ENCODE results near the gene MAGI3.

The MAGI3 gene

DNA sequence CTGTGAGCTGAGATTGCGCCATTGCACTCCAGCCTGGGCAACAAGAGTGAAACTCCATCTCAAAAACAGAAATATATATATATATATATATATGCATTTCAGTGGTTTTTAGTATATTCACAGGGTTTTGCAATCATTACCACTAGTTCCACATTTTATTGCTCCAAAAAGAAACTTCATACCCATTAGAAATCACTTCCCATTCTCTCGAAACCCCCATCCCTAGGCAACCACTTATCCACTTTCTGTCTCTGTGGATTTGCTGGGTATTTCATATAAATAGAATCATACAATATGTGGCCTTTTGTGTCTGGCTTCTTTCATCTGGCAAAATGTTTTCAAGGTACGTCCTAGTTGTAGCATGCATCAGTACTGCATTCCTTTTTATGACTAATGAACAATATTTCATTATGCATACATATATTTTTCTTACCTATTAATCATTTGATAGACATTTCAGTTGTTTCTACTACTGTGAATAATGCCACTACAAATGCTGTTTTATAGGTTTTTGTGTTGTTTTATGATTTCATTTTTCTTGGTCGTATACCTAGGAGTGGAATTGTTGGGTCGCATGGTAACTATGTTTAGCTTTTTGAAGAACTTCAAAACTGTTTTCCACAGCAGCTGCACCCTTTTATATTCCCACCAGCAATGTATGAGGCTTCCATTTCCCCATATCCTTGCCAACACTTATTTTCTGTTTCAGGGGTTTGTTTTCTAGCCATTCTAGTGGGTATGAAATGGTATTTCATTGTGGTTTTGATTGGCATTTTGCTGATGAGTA lies 273.0 kb downstream of the MAGI3 start:
- TF ChIP-seq POLR2AphosphoS5 (IDR thresholded peaks at IDR 0.05; ENCODE audit: low read depth, low read length) (no peak), FOXP2 (optimal IDR thresholded peaks at IDR 0.05; ENCODE audit: borderline replicate concordance, extremely low read depth, extremely low read length, insufficient read depth) (no peak), SIN3A (IDR thresholded peaks at IDR 0.05; ENCODE audit: borderline replicate concordance, insufficient read depth, low read length) (no peak), TAF1 (IDR thresholded peaks at IDR 0.05; ENCODE audit: borderline replicate concordance, insufficient read depth, low read length) (no peak)
- TF ChIP-seq, protein P1, sequence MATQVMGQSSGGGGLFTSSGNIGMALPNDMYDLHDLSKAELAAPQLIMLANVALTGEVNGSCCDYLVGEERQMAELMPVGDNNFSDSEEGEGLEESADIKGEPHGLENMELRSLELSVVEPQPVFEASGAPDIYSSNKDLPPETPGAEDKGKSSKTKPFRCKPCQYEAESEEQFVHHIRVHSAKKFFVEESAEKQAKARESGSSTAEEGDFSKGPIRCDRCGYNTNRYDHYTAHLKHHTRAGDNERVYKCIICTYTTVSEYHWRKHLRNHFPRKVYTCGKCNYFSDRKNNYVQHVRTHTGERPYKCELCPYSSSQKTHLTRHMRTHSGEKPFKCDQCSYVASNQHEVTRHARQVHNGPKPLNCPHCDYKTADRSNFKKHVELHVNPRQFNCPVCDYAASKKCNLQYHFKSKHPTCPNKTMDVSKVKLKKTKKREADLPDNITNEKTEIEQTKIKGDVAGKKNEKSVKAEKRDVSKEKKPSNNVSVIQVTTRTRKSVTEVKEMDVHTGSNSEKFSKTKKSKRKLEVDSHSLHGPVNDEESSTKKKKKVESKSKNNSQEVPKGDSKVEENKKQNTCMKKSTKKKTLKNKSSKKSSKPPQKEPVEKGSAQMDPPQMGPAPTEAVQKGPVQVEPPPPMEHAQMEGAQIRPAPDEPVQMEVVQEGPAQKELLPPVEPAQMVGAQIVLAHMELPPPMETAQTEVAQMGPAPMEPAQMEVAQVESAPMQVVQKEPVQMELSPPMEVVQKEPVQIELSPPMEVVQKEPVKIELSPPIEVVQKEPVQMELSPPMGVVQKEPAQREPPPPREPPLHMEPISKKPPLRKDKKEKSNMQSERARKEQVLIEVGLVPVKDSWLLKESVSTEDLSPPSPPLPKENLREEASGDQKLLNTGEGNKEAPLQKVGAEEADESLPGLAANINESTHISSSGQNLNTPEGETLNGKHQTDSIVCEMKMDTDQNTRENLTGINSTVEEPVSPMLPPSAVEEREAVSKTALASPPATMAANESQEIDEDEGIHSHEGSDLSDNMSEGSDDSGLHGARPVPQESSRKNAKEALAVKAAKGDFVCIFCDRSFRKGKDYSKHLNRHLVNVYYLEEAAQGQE (IDR thresholded peaks at IDR 0.05; ENCODE audit: insufficient read depth in 1 of 2, low read depth in 2 of 2, low read length in 2 of 2), result no peak

DNA sequence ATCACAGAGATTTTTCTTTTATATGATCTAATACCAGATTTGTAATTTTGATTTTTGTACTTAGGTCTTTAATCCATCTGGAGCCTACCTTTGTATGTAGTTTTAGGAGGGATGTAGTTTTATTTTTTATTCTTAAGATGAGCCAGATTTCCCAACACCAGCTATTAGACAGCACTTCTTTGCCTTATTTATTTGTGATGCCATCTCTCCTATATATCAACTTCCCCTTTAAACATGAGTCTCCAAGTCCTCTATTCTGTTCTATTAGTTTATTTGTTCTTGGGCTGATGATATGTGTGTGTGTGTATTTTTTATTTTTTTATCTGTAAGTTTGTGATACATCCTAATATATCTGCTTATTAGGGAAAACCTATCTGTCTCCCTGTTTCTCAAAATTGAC lies 274.8 kb downstream of the MAGI3 start:
- TF ChIP-seq, protein P1 (IDR thresholded peaks at IDR 0.05; ENCODE audit: insufficient read depth in 1 of 2, low read depth in 2 of 2, low read length in 2 of 2), result no peak
- TF ChIP-seq FOXP2 (optimal IDR thresholded peaks at IDR 0.05; ENCODE audit: borderline replicate concordance, extremely low read depth, extremely low read length, insufficient read depth) (no peak), TAF1 (IDR thresholded peaks at IDR 0.05; ENCODE audit: borderline replicate concordance, insufficient read depth, low read length) (no peak), POLR2AphosphoS5 (IDR thresholded peaks at IDR 0.05; ENCODE audit: low read depth, low read length) (no peak), SIN3A (IDR thresholded peaks at IDR 0.05; ENCODE audit: borderline replicate concordance, insufficient read depth, low read length) (no peak)

DNA sequence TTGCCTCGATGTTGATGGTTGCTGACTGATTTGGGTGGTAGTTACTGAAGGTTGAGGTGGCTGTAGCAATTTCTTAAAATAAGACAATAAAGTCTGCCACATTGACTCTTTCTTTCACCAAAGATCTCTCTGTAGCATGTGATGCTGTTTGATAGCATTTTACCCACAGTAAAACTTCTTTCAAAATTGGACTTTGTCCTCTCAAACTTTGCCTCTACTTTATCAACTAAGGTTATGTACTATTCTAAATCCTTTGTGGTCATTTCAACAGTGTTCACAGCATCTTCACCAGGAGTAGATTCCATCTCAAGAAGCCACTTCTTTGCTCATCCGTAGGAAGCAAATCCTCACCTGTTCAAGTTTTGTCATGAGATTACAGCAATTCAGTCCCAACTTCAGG lies 275.8 kb downstream of the MAGI3 start:
- TF ChIP-seq SIN3A (IDR thresholded peaks at IDR 0.05; ENCODE audit: borderline replicate concordance, insufficient read depth, low read length), result no peak
- TF ChIP-seq, protein P1 (IDR thresholded peaks at IDR 0.05; ENCODE audit: insufficient read depth in 1 of 2, low read depth in 2 of 2, low read length in 2 of 2), result no peak
- TF ChIP-seq TAF1 (IDR thresholded peaks at IDR 0.05; ENCODE audit: borderline replicate concordance, insufficient read depth, low read length), result no peak
- no peak for TF ChIP-seq POLR2AphosphoS5 (IDR thresholded peaks at IDR 0.05; ENCODE audit: low read depth, low read length)
- TF ChIP-seq FOXP2 (optimal IDR thresholded peaks at IDR 0.05; ENCODE audit: borderline replicate concordance, extremely low read depth, extremely low read length, insufficient read depth), result no peak

DNA sequence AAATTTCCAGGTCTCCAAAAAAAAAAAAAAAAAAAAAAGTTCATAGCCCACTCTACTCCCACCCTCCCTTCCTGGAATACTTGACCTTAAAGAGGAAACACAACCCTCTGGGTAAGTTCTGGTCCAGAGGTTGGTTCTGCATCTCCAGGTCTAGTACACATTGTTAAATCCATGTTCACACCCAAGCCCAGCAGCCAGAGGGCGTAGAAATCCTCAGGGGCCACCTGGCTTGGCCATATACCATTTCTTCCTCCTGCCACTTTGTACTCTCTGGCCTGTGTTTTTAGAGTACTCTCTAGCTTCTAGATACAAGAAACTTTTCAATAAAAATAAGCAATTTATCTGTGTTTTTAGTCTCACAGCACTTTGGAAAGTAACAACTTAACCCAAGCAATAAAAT lies 279.7 kb downstream of the MAGI3 start:
- TF ChIP-seq POLR2AphosphoS5 (IDR thresholded peaks at IDR 0.05; ENCODE audit: low read depth, low read length) (no peak), SIN3A (IDR thresholded peaks at IDR 0.05; ENCODE audit: borderline replicate concordance, insufficient read depth, low read length) (no peak), FOXP2 (optimal IDR thresholded peaks at IDR 0.05; ENCODE audit: borderline replicate concordance, extremely low read depth, extremely low read length, insufficient read depth) (no peak), TAF1 (IDR thresholded peaks at IDR 0.05; ENCODE audit: borderline replicate concordance, insufficient read depth, low read length) (no peak)
- TF ChIP-seq, protein P1 (IDR thresholded peaks at IDR 0.05; ENCODE audit: insufficient read depth in 1 of 2, low read depth in 2 of 2, low read length in 2 of 2), result no peak

Data from PFSK-1 (cell line).